Activated CD4-positive, alpha-beta T cell treated with anti-CD3 and anti-CD28 coated beads, Interleukin-2, amount 50 U/mL, for 48 hours (primary cell): ENCODE results near the gene ITPK1.
"Not testable (repeated sequence)": the region's sequence is repeated elsewhere in the genome, so short reads cannot be mapped to it uniquely, and the experiment has no call there.

Experiments
- DNase-seq, 2 experiments: peaks; one replicate each; pipeline ENCODE4 v3.0.0-alpha.2; 2020

The ITPK1 gene

GRCh38 chr14:93082576-93083001 is 33.1 kb downstream of the ITPK1 start:
- DNase-seq, result no peak

- peak; percentile 20 to 39 for DNase-seq
These were observed 33.7 kb downstream of the ITPK1 start for GRCh38 chr14:93081876-93082570.

GRCh38 chr14:93079865-93080403 is 35.8 kb downstream of the ITPK1 start:
- DNase-seq, result no peak

- DNase-seq, result no peak
These were observed 36.4 kb downstream of the ITPK1 start for GRCh38 chr14:93079321-93079720.

GRCh38 chr14:93078870-93079269 is 36.9 kb downstream of the ITPK1 start:
- no peak for DNase-seq

- DNase-seq, result no peak
These were observed 39.0 kb downstream of the ITPK1 start for GRCh38 chr14:93076755-93077154.

- no peak for DNase-seq
These were observed 39.8 kb downstream of the ITPK1 start for GRCh38 chr14:93075891-93076290.

GRCh38 chr14:93073910-93074769 is 41.6 kb downstream of the ITPK1 start:
- DNase-seq, result no peak

- no peak for DNase-seq
These were observed 42.4 kb downstream of the ITPK1 start for GRCh38 chr14:93073358-93073707.

GRCh38 chr14:93072659-93073357 is 42.9 kb downstream of the ITPK1 start:
- no peak for DNase-seq

- DNase-seq, result no peak
These were observed 47.0 kb downstream of the ITPK1 start for GRCh38 chr14:93068711-93069110.

- DNase-seq, result no peak
These were observed 48.6 kb downstream of the ITPK1 start for GRCh38 chr14:93067088-93067487.

GRCh38 chr14:93065272-93065730 is 50.4 kb downstream of the ITPK1 start:
- DNase-seq, result no peak

- DNase-seq, result no peak
These were observed 51.1 kb downstream of the ITPK1 start for GRCh38 chr14:93064411-93065271.

GRCh38 chr14:93063393-93063792 is 52.3 kb downstream of the ITPK1 start:
- DNase-seq, result no peak

- no peak for DNase-seq
These were observed 52.8 kb downstream of the ITPK1 start for GRCh38 chr14:93062890-93063289.

GRCh38 chr14:93062013-93062412 is 53.7 kb downstream of the ITPK1 start:
- DNase-seq, result not testable (repeated sequence)

GRCh38 chr14:93061380-93062012 is 54.2 kb downstream of the ITPK1 start:
- DNase-seq, result no peak

- no peak for DNase-seq
These were observed 54.9 kb downstream of the ITPK1 start for GRCh38 chr14:93060841-93061240.

- no peak for DNase-seq
These were observed 55.7 kb downstream of the ITPK1 start for GRCh38 chr14:93059917-93060545.

- no peak for DNase-seq
These were observed 56.5 kb downstream of the ITPK1 start for GRCh38 chr14:93059260-93059659.
